ENCODE data around the gene ZNF205. TPM values are rescaled to one million over a fixed set of nuclear protein-coding genes. Genes with fewer than 3 reads are reported as not detected.

Gene ZNF205
- total and polyA plus RNA-seq, 9 of the 15 experiments (the other 6 are each of a cell fraction or from before 2014, with no cell fraction given) = 2.4 to 11.8 (median 5.1) TPM; not detected in 2

DNA sequence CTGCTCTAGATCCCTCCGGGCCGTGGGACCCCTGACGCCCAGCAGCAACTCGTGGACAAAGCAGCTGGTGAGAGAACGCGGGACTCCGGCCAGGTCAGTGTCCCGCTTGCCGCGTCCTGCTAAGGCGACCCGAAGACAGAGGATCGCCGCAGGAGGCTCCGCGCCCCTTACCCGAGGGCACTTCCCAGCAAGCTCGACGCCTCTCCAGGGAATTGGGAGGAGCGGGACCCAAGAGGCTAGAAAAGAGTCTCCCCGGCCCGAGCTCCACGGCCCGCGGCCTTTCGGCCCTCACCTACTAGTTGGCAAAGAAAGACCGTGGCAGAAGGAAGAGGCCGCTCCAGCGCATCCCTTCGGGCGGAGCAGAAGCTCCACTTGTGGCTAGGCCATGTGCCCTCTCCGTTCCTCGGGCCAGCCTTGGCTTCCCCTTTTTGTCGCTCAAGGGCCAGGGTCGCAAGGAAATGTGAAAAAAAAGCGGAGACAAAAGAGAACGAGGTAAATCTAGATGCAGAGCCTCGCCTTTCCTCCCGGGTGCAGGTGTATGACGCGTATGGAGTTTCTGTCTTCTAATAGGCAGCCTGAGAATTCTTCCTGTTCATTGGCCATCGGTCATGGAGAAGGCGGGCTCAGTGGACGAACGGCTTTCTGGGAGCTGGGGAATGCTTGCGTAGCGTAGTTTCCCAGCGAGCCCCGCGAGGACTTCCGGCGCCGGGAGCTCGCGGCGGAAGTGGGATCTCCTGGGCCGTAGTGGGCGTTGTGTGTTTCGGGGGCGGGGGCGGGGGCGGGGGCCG lies 22.1 kb downstream of the ZNF205 start, which contains the start of gene ZNF213 (continued):
- TF ChIP-seq, protein P1, sequence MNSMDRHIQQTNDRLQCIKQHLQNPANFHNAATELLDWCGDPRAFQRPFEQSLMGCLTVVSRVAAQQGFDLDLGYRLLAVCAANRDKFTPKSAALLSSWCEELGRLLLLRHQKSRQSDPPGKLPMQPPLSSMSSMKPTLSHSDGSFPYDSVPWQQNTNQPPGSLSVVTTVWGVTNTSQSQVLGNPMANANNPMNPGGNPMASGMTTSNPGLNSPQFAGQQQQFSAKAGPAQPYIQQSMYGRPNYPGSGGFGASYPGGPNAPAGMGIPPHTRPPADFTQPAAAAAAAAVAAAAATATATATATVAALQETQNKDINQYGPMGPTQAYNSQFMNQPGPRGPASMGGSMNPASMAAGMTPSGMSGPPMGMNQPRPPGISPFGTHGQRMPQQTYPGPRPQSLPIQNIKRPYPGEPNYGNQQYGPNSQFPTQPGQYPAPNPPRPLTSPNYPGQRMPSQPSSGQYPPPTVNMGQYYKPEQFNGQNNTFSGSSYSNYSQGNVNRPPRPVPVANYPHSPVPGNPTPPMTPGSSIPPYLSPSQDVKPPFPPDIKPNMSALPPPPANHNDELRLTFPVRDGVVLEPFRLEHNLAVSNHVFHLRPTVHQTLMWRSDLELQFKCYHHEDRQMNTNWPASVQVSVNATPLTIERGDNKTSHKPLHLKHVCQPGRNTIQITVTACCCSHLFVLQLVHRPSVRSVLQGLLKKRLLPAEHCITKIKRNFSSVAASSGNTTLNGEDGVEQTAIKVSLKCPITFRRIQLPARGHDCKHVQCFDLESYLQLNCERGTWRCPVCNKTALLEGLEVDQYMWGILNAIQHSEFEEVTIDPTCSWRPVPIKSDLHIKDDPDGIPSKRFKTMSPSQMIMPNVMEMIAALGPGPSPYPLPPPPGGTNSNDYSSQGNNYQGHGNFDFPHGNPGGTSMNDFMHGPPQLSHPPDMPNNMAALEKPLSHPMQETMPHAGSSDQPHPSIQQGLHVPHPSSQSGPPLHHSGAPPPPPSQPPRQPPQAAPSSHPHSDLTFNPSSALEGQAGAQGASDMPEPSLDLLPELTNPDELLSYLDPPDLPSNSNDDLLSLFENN (IDR thresholded peaks at IDR 0.05; ENCODE audit: low read depth in 2 of 2, low read length in 2 of 2) = no peak
- TF ChIP-seq, protein P2, sequence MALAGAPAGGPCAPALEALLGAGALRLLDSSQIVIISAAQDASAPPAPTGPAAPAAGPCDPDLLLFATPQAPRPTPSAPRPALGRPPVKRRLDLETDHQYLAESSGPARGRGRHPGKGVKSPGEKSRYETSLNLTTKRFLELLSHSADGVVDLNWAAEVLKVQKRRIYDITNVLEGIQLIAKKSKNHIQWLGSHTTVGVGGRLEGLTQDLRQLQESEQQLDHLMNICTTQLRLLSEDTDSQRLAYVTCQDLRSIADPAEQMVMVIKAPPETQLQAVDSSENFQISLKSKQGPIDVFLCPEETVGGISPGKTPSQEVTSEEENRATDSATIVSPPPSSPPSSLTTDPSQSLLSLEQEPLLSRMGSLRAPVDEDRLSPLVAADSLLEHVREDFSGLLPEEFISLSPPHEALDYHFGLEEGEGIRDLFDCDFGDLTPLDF (CRISPR knock-in tag; IDR thresholded peaks at IDR 0.05) = 0 out of 2 replicates have a peak, but pooled peaks have one; percentile 54
- TF ChIP-seq CREM (IDR thresholded peaks at IDR 0.05; ENCODE audit: low read depth) (peak; percentile 95), SP2 (IDR thresholded peaks at IDR 0.05; ENCODE audit: extremely low read depth, low read depth, low read length, poor library complexity, severe bottlenecking) (peak; percentile 61), TAF9B (IDR thresholded peaks at IDR 0.05; ENCODE audit: partially characterized antibody) (peak; percentile 59), TEAD4 (IDR thresholded peaks at IDR 0.05; ENCODE audit: low read length) (peak; percentile 22), TEAD4 (CRISPR knock-in tag; IDR thresholded peaks at IDR 0.05; ENCODE audit: borderline replicate concordance) (no peak), RBM25 (IDR thresholded peaks at IDR 0.05; ENCODE audit: low read depth, low read length, severe bottlenecking) (no peak), PURB (CRISPR knock-in tag; IDR thresholded peaks at IDR 0.05; ENCODE audit: low read depth) (no peak)
- TF ChIP-seq, protein P3, sequence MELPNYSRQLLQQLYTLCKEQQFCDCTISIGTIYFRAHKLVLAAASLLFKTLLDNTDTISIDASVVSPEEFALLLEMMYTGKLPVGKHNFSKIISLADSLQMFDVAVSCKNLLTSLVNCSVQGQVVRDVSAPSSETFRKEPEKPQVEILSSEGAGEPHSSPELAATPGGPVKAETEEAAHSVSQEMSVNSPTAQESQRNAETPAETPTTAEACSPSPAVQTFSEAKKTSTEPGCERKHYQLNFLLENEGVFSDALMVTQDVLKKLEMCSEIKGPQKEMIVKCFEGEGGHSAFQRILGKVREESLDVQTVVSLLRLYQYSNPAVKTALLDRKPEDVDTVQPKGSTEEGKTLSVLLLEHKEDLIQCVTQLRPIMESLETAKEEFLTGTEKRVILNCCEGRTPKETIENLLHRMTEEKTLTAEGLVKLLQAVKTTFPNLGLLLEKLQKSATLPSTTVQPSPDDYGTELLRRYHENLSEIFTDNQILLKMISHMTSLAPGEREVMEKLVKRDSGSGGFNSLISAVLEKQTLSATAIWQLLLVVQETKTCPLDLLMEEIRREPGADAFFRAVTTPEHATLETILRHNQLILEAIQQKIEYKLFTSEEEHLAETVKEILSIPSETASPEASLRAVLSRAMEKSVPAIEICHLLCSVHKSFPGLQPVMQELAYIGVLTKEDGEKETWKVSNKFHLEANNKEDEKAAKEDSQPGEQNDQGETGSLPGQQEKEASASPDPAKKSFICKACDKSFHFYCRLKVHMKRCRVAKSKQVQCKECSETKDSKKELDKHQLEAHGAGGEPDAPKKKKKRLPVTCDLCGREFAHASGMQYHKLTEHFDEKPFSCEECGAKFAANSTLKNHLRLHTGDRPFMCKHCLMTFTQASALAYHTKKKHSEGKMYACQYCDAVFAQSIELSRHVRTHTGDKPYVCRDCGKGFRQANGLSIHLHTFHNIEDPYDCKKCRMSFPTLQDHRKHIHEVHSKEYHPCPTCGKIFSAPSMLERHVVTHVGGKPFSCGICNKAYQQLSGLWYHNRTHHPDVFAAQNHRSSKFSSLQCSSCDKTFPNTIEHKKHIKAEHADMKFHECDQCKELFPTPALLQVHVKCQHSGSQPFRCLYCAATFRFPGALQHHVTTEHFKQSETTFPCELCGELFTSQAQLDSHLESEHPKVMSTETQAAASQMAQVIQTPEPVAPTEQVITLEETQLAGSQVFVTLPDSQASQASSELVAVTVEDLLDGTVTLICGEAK (IDR thresholded peaks at IDR 0.05) = peak; percentile 91
- TF ChIP-seq, protein P3 (CRISPR knock-in tag; IDR thresholded peaks at IDR 0.05) = no peak
